Neural cell (in vitro differentiated cells): ENCODE measurements around the gene ASCC1.
"Not testable (repeated sequence)": the region's sequence is repeated elsewhere in the genome, so short reads cannot be mapped to it uniquely, and the experiment has no call there.

Experiments
- CTCF ChIP-seq: fragments of 450-650 bp; IDR thresholded peaks from 2 replicates; pipeline ENCODE4 v1.5.1; 2014; ENCODE audit warnings: antibody characterized with exemption, mild to moderate bottlenecking, moderate library complexity; ENCODE audit not compliant: poor library complexity, severe bottlenecking
- EP300 ChIP-seq: fragments of 450-650 bp; conservative IDR thresholded peaks from 2 replicates; pipeline ENCODE4 v1.6.1; 2014; ENCODE audit warnings: antibody characterized with exemption, mild to moderate bottlenecking, moderate library complexity; ENCODE audit not compliant: poor library complexity, severe bottlenecking
- EZH2 ChIP-seq: fragments of 200-600, 300-800 bp; shearing (Covaris generic), sonication (generic); IDR thresholded peaks from 2 replicates; pipeline ENCODE4 v1.6.1; 2014; ENCODE audit warnings: antibody characterized with exemption, low read length, borderline replicate concordance, mild to moderate bottlenecking; ENCODE audit not compliant: insufficient read depth, poor library complexity, severe bottlenecking
- POLR2AphosphoS5 ChIP-seq: IDR thresholded peaks from 2 replicates; pipeline ENCODE4 v1.6.1; 2012

GRCh38 chr10:72211381-72211780 is 4.7 kb downstream of the ASCC1 start:
- not testable (repeated sequence) for TF ChIP-seq CTCF, POLR2AphosphoS5, EZH2, EP300
